Thyroid gland (tissue), 4 donors: ENCODE results near the gene UBA6. TPM values are rescaled to one million over a fixed set of nuclear protein-coding genes. Genes with fewer than 3 reads are reported as not detected.
"Not testable (repeated sequence)": the region's sequence is repeated elsewhere in the genome, so short reads cannot be mapped to it uniquely, and the experiment has no call there.

Experiments
- DNase-seq, 2 donors: peaks; one replicate each; pipeline ENCODE4 v3.0.0-alpha.2; 2019
- H3K27ac ChIP-seq, 3 donors: fragments of 200-600 bp; sonication (generic); 1 replicate in 2 of 3; 2 replicates in 1 of 3; pipeline ENCODE4 v1.5.1; 2016 to 2019; ENCODE audit warnings: mild to moderate bottlenecking in 1 of 3, moderate library complexity in 1 of 3
- H3K27me3 ChIP-seq: fragments of 200-600 bp; sonication (generic); one replicate; pipeline ENCODE4 v1.5.1; 2019
- H3K36me3 ChIP-seq, 2 donors: fragments of 200-600 bp; sonication (generic); one replicate each; pipeline ENCODE4 v1.5.1; 2016 to 2019
- H3K4me1 ChIP-seq, 2 donors: fragments of 200-600 bp; sonication (generic); one replicate each; pipeline ENCODE4 v1.5.1; 2017 to 2019
- H3K4me3 ChIP-seq, 3 donors: fragments of 200-600 bp; sonication (generic); replicated peaks in 1 of 3; 1 replicate in 2 of 3; 2 replicates in 1 of 3; pipeline ENCODE4 v1.5.1; 2016; ENCODE audit warnings: mild to moderate bottlenecking in 1 of 3
- H3K9me3 ChIP-seq: fragments of 200-600 bp; sonication (generic); one replicate; pipeline ENCODE4 v1.5.1; 2017
- POLR2A ChIP-seq, 2 donors: fragments of 450-650 bp; IDR thresholded peaks; one replicate each; pipeline ENCODE4 v1.6.1; 2017; ENCODE audit warnings: antibody characterized with exemption in 2 of 2, mild to moderate bottlenecking in 2 of 2, moderate library complexity in 1 of 2
- whole genome bisulfite sequencing, 2 donors: methylation state at CpG; one replicate each; pipeline ENCODE4 v1.1.5; 2017; 5-methylcytosine and 5-hydroxymethylcytosine counted together
- intact Hi-C: fragments of 100-400 bp; cut with DNase I; formaldehyde crosslinking; loops from one replicate; pipeline ENCODE4 v1.15.1; 2023
- total RNA-seq, 4 donors: library from RNA; depleted of rRNA; stranded (reverse); fragments of >200 nt; gene quantifications; one replicate each; pipeline ENCODE4 v1.2.3, GENCODE V29; 2016
- TF ChIP-seq, protein P1 (sequence below), 6 experiments: fragments of 200-600 bp in 3 of 6; fragments of 450-650 bp in 3 of 6; sonication (generic) in 3 of 6; IDR thresholded peaks; one replicate each; pipeline ENCODE4 v1.5.1; 2016 to 2019; ENCODE audit warnings: antibody characterized with exemption in 6 of 6, mild to moderate bottlenecking in 2 of 6, inconsistent platforms in 1 of 6, moderate library complexity in 1 of 6

Gene UBA6
- total RNA-seq, 4 donors from 2014 or later = 31.9 to 180 (median 97.5) TPM

DNA sequence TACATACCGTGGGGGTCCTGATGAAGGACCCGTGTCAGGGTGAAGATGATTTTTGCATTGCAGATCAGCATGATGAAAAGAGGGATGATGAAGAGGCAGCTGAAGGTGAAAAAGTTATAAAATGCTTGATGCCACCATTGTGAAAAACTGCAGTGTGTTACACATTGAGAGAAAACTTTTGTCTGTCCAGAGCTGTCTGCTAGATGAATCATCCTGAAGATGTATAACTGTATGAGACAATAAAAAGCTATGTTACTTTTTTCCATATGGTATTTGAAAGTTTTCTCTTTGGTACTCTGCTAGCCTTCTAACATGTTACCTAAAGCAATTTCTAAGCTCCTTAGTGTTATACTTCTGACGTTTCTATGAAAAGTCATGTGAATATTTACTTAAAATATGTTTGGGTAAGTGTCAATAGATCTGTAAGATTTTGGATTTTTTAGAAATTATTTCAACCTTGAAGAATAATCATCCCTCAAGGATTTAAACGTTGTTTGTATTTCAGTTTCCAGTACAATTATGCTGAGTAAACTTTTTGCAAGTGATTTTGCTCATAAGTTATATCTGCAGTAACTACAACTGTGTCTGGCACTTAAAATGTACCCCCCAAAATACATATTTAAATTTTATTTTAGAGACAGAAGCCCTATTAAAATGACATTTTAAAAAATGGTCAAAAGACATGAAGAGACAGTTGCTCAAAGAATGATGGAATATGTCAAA, 43.8 kb upstream of the UBA6 start:
- intact Hi-C loops = no loop called here

DNA sequence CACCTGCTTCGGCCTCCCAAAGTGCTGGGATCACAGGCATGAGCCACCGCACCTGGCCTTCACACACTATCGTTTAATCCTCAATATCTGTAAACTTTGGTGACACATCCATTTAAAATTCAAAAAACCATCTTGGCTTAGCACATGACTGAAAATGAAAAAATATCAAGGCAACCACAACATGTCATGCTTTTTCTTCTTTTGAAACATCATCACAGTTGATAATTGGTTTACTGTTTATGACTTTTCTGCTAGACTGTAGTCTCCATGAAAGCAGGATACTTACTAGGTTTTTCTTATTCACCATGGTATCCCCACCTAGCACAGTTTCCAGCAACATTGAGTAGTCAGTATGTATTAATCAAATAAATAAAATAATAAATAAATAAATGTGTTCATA, 42.2 kb upstream of the UBA6 start:
- no peak for DNase-seq
- Histone ChIP-seq H3K9me3 (no peaks in the 10 kb centered on the region), H3K4me3 (no peak overlapping the region), H3K4me1 (no peaks in the 10 kb centered on the region), H3K36me3 (no peaks in the 10 kb centered on the region), H3K27ac (no peak overlapping the region), H3K27me3 (no peaks in the 10 kb centered on the region)
- 97 to 100% methylated on average over 3 of the region's 3 CpGs for WGBS, 2 donors
- TF ChIP-seq, protein P1, sequence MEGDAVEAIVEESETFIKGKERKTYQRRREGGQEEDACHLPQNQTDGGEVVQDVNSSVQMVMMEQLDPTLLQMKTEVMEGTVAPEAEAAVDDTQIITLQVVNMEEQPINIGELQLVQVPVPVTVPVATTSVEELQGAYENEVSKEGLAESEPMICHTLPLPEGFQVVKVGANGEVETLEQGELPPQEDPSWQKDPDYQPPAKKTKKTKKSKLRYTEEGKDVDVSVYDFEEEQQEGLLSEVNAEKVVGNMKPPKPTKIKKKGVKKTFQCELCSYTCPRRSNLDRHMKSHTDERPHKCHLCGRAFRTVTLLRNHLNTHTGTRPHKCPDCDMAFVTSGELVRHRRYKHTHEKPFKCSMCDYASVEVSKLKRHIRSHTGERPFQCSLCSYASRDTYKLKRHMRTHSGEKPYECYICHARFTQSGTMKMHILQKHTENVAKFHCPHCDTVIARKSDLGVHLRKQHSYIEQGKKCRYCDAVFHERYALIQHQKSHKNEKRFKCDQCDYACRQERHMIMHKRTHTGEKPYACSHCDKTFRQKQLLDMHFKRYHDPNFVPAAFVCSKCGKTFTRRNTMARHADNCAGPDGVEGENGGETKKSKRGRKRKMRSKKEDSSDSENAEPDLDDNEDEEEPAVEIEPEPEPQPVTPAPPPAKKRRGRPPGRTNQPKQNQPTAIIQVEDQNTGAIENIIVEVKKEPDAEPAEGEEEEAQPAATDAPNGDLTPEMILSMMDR (IDR thresholded peaks at IDR 0.05) = no peak
- no peak for TF ChIP-seq POLR2A (IDR thresholded peaks at IDR 0.05)
- intact Hi-C loops = no loop called here

More for the DNA sequence above, 43.8 kb upstream of the UBA6 start:
- no peak for TF ChIP-seq POLR2A (IDR thresholded peaks at IDR 0.05)
- TF ChIP-seq, protein P1 (IDR thresholded peaks at IDR 0.05) = no peak
- DNase-seq = no peak
- H3K4me3 ChIP-seq = no peak overlapping the region
- no peaks in the 10 kb centered on the region for H3K4me1 ChIP-seq
- 73 to 81% methylated on average over 4 of the region's 4 CpGs for WGBS, 2 donors
- no peaks in the 10 kb centered on the region for H3K27me3 ChIP-seq
- H3K36me3 ChIP-seq = no peaks in the 10 kb centered on the region
- no peaks in the 10 kb centered on the region for H3K9me3 ChIP-seq
- no peak overlapping the region for H3K27ac ChIP-seq

DNA sequence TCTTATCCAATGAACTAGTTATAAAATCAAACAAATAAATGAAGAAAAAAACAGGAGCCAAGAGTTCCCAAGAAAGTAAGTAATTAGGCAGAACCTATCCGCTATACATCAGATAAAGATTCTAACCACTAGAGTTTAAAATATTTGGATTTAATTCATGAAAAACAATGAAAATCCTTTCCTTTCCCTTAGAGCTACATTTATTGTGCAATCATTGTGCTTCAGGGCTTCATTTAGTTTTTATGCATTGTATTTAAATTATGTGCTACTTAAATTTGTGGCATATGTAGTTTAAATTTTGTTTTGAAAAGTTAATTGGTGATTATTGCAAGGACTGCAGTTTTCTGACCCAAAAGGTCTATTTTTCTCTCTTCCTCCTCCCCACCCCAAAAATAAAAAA, 35.3 kb upstream of the UBA6 start:
- Histone ChIP-seq H3K27ac (no peak overlapping the region), H3K4me1 (no peaks in the 10 kb centered on the region), H3K27me3 (no peaks in the 10 kb centered on the region), H3K36me3 (no peaks in the 10 kb centered on the region), H3K4me3 (no peak overlapping the region), H3K9me3 (no peaks in the 10 kb centered on the region)
- no peak for TF ChIP-seq POLR2A (IDR thresholded peaks at IDR 0.05)
- TF ChIP-seq, protein P1 (IDR thresholded peaks at IDR 0.05) = no peak
- intact Hi-C loops = no loop called here
- WGBS, 2 donors = 93% methylated on average over 1 of the region's 1 CpG
- DNase-seq = no peak

DNA sequence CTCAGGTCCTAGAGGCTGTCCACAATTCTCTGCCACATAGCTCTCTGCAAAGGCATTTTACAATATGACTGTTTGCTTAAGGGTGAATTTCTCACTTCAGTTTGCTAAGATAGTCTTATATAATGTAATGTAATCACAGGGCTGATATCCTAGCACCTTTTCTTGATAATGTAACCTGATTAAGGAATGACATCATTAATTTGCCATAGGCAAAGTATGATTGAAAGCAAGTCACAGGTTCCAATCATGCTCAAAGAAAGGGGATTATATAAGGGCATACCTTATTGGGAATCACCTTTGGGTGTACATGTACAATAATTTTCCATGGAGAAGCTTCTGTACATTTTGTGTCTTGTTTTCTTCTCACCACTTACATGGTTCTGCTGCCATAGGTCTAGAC, 34.4 kb upstream of the UBA6 start:
- TF ChIP-seq POLR2A (IDR thresholded peaks at IDR 0.05) = no peak
- TF ChIP-seq, protein P1 (IDR thresholded peaks at IDR 0.05) = no peak
- no peaks in the 10 kb centered on the region for H3K36me3 ChIP-seq
- no peak overlapping the region for H3K27ac ChIP-seq
- H3K9me3 ChIP-seq = no peaks in the 10 kb centered on the region
- intact Hi-C loops = no loop called here
- DNase-seq = no peak
- no peaks in the 10 kb centered on the region for H3K27me3 ChIP-seq
- H3K4me1 ChIP-seq = no peaks in the 10 kb centered on the region
- H3K4me3 ChIP-seq = no peak overlapping the region

DNA sequence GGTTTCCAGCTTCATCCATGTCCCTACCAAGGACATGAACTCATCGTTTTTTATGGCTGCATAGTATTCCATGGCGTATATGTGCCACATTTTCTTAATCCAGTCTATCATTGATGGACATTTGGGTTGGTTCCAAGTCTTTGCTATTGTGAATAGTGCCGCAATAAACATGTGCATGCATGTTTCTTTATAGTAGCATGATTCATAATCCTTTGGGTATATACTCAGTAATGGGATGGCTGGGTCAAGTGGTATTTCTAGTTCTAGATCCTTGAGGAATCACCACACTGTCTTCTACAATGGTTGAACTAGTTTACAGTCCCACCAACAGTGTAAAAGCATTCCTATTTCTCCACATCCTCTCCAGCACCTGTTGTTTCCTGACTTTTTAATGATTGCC, 29.6 kb upstream of the UBA6 start:
- H3K4me1 ChIP-seq, H3K4me3 ChIP-seq, H3K27me3 ChIP-seq, H3K9me3 ChIP-seq, H3K27ac ChIP-seq, intact Hi-C loops, H3K36me3 ChIP-seq, DNase-seq: not testable (repeated sequence)
- 90 to 96% methylated on average over 3 of the region's 3 CpGs for WGBS, 2 donors
